ENCODE results near the gene PCED1B.

PCED1B gene

GRCh38 chr12:47084172-47084571 lies 4.8 kb downstream of the PCED1B start:
- Histone ChIP-seq H3K4me3 (no peak overlapping the region), H3K27ac (peak overlapping the region in 4 of 21 experiments; percentile 41 to 76 (median 54))

GRCh38 chr12:47085815-47086252 lies 6.4 kb downstream of the PCED1B start:
- peak overlapping the region in 6 of 21 experiments; percentile 15 to 76 (median 30) for H3K27ac ChIP-seq
- H3K4me3 ChIP-seq, result no peak overlapping the region

- Histone ChIP-seq H3K27ac (no peak overlapping the region), H3K4me3 (no peak overlapping the region)
Observed at GRCh38 chr12:47087088-47087688, 7.8 kb downstream of the PCED1B start.

- H3K27ac ChIP-seq, result peak overlapping the region in 11 of 21 experiments; percentile 21 to 74 (median 46)
- no peak overlapping the region for H3K4me3 ChIP-seq
Observed at GRCh38 chr12:47088021-47088944, 8.9 kb downstream of the PCED1B start.

- no peak overlapping the region for H3K4me3 ChIP-seq
- H3K27ac ChIP-seq, result no peak overlapping the region
Observed at GRCh38 chr12:47091009-47091408, 11.6 kb downstream of the PCED1B start.

- H3K4me3 ChIP-seq, result no peak overlapping the region
- no peak overlapping the region for H3K27ac ChIP-seq
Observed at GRCh38 chr12:47094804-47095203, 15.4 kb downstream of the PCED1B start.

- Histone ChIP-seq H3K27ac (no peak overlapping the region), H3K4me3 (no peak overlapping the region)
Observed at GRCh38 chr12:47095446-47096236, 16.2 kb downstream of the PCED1B start.

GRCh38 chr12:47097276-47097896 lies 18.0 kb downstream of the PCED1B start:
- Histone ChIP-seq H3K4me3 (no peak overlapping the region), H3K27ac (peak overlapping the region in 3 of 21 experiments; percentile 2 to 41 (median 3))

- no peak overlapping the region for H3K27ac ChIP-seq
- no peak overlapping the region for H3K4me3 ChIP-seq
Observed at GRCh38 chr12:47098099-47098498, 18.7 kb downstream of the PCED1B start.

GRCh38 chr12:47099610-47100009 lies 20.2 kb downstream of the PCED1B start:
- H3K27ac ChIP-seq, result no peak overlapping the region
- no peak overlapping the region for H3K4me3 ChIP-seq

- H3K4me3 ChIP-seq, result no peak overlapping the region
- H3K27ac ChIP-seq, result no peak overlapping the region
Observed at GRCh38 chr12:47100160-47100559, 20.7 kb downstream of the PCED1B start.

GRCh38 chr12:47102406-47102805 lies 23.0 kb downstream of the PCED1B start:
- peak overlapping the region in 5 of 21 experiments; percentile 16 to 76 (median 56) for H3K27ac ChIP-seq
- no peak overlapping the region for H3K4me3 ChIP-seq

GRCh38 chr12:47102845-47103651 lies 23.6 kb downstream of the PCED1B start:
- peak overlapping the region in 5 of 21 experiments; percentile 16 to 76 (median 56) for H3K27ac ChIP-seq
- no peak overlapping the region for H3K4me3 ChIP-seq

GRCh38 chr12:47105914-47106674 lies 26.7 kb downstream of the PCED1B start:
- H3K4me3 ChIP-seq, result no peak overlapping the region
- H3K27ac ChIP-seq, result no peak overlapping the region

- Histone ChIP-seq H3K4me3 (no peak overlapping the region), H3K27ac (no peak overlapping the region)
Observed at GRCh38 chr12:47107446-47107845, 28.0 kb downstream of the PCED1B start.

GRCh38 chr12:47107926-47108325 lies 28.5 kb downstream of the PCED1B start:
- H3K27ac ChIP-seq, result no peak overlapping the region
- H3K4me3 ChIP-seq, result no peak overlapping the region

GRCh38 chr12:47110011-47110541 lies 30.7 kb downstream of the PCED1B start:
- Histone ChIP-seq H3K4me3 (no peak overlapping the region), H3K27ac (no peak overlapping the region)
